Left lung (tissue), 10 donors: ENCODE measurements around the gene CHRNB4. TPM values are rescaled to one million over a fixed set of nuclear protein-coding genes. Genes with fewer than 3 reads are reported as not detected.

ENCODE experiments used
- ATAC-seq: fragments of 200-7000 bp; cut with Tn5 transposase; one replicate; pipeline ENCODE4 v1.9.1; 2020; ENCODE audit warnings: moderate library complexity
- DNase-seq, 4 donors: peaks; one replicate each; pipeline ENCODE4 v3.0.0-alpha.2; 2013 to 2020
- H3K27ac ChIP-seq, 2 donors: fragments of 200-600 bp; sonication (generic) in 1 of 2; one replicate each; pipeline versions ENCODE4 v1.5.0 to v1.8.0; 2020 to 2021
- H3K27me3 ChIP-seq, 2 donors: fragments of 200-600 bp; sonication (generic) in 1 of 2; one replicate each; pipeline versions ENCODE4 v1.5.0 to v1.8.0; 2020 to 2021
- H3K36me3 ChIP-seq, 2 donors: fragments of 200-600 bp; sonication (generic) in 1 of 2; one replicate each; pipeline versions ENCODE4 v1.5.0 to v1.8.0; 2020 to 2021
- H3K4me1 ChIP-seq, 2 donors: fragments of 200-600 bp; one replicate each; pipeline ENCODE4 v1.8.0; 2021
- H3K4me3 ChIP-seq, 2 donors: fragments of 200-600 bp; sonication (generic) in 1 of 2; one replicate each; pipeline versions ENCODE4 v1.5.0 to v1.8.0; 2020 to 2021; ENCODE audit warnings: mild to moderate bottlenecking in 1 of 2
- H3K9me3 ChIP-seq, 2 donors: fragments of 200-600 bp; sonication (generic) in 1 of 2; one replicate each; pipeline versions ENCODE4 v1.5.0 to v1.8.0; 2020 to 2021
- intact Hi-C, 2 donors: fragments of 100-400 bp; cut with DNase I; formaldehyde crosslinking; loops; one replicate each; pipeline versions ENCODE4 v1.11.2 to v1.14.2; 2022
- polyA plus RNA-seq, 6 donors: library from polyadenylated mRNA; unstranded; fragments of 120-200 nt; gene quantifications; one replicate each; pipeline ENCODE4 v1.2.1, GENCODE V29; 2013; ENCODE audit not compliant: insufficient read length in 6 of 6
- total RNA-seq, 2 donors: library from RNA; stranded (reverse); fragmentation: NEBNext Ultra II Directional; extraction: Animal tissue kit (Norgen Biotek cat#: 25700); gene quantifications; one replicate each; pipeline ENCODE4 v1.2.1, GENCODE V29; 2021
- TF ChIP-seq, protein P1 (sequence below), 2 donors: fragments of 200-600 bp; sonication (generic) in 1 of 2; IDR thresholded peaks; one replicate each; pipeline versions ENCODE4 v1.5.0 to v1.8.0; 2021; ENCODE audit warnings: antibody characterized with exemption in 2 of 2
- donor health status: DM: no; HTN: yes; CAD: no.
- donor health status: DM: no; HTN: no; CAD: no.

CHRNB4 gene
- total and polyA plus RNA-seq, 8 donors = 0.24 to 0.40 (median 0.30) TPM; not detected in 2

GRCh38 chr15:78673917-78674444 lies 33.0 kb upstream of the CHRNB4 start:
- TF ChIP-seq, protein P1, sequence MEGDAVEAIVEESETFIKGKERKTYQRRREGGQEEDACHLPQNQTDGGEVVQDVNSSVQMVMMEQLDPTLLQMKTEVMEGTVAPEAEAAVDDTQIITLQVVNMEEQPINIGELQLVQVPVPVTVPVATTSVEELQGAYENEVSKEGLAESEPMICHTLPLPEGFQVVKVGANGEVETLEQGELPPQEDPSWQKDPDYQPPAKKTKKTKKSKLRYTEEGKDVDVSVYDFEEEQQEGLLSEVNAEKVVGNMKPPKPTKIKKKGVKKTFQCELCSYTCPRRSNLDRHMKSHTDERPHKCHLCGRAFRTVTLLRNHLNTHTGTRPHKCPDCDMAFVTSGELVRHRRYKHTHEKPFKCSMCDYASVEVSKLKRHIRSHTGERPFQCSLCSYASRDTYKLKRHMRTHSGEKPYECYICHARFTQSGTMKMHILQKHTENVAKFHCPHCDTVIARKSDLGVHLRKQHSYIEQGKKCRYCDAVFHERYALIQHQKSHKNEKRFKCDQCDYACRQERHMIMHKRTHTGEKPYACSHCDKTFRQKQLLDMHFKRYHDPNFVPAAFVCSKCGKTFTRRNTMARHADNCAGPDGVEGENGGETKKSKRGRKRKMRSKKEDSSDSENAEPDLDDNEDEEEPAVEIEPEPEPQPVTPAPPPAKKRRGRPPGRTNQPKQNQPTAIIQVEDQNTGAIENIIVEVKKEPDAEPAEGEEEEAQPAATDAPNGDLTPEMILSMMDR (IDR thresholded peaks at IDR 0.05) = no peak
- no peaks in the 10 kb centered on the region for H3K4me1 ChIP-seq
- ATAC-seq = no peak
- no peak overlapping the region for H3K4me3 ChIP-seq
- H3K27ac ChIP-seq = no peak overlapping the region
- H3K9me3 ChIP-seq = no peaks in the 10 kb centered on the region
- intact Hi-C loops = no loop called here
- H3K36me3 ChIP-seq = no peaks in the 10 kb centered on the region
- no peaks in the 10 kb centered on the region for H3K27me3 ChIP-seq
- DNase-seq = no peak

DNA sequence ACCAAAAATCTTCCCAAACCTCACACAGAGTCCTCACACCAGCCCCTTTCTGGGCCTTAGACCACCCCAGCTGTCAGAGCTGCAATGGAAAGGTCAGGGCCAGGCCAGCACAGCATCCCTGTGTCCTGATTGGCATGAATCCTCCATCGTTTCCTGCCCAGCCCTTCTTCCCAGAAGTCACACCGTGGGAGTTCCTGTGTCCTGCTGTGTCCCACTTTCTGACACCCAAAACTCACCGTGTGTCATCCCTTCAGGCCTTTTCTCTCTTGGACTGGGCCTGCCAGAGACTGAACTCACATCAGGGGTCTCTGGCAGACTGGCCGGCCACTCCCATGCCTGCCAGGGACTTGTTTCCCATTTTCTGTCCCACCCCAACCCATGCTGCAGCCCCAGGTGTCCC lies 32.5 kb upstream of the CHRNB4 start:
- Histone ChIP-seq H3K27me3 (no peaks in the 10 kb centered on the region), H3K4me3 (no peak overlapping the region), H3K27ac (no peak overlapping the region), H3K4me1 (no peaks in the 10 kb centered on the region), H3K9me3 (no peaks in the 10 kb centered on the region), H3K36me3 (no peaks in the 10 kb centered on the region)
- TF ChIP-seq, protein P1 (IDR thresholded peaks at IDR 0.05) = no peak
- intact Hi-C loops = no loop called here
- ATAC-seq = no peak
- no peak for DNase-seq

- Histone ChIP-seq H3K9me3 (no peaks in the 10 kb centered on the region), H3K27ac (no peak overlapping the region), H3K27me3 (no peaks in the 10 kb centered on the region), H3K4me1 (no peaks in the 10 kb centered on the region), H3K4me3 (no peak overlapping the region), H3K36me3 (no peaks in the 10 kb centered on the region)
- intact Hi-C loops = no loop called here
- ATAC-seq = no peak
- DNase-seq = no peak
- TF ChIP-seq, protein P1 (IDR thresholded peaks at IDR 0.05) = no peak
Measured at GRCh38 chr15:78672285-78673014, 31.4 kb upstream of the CHRNB4 start.

DNA sequence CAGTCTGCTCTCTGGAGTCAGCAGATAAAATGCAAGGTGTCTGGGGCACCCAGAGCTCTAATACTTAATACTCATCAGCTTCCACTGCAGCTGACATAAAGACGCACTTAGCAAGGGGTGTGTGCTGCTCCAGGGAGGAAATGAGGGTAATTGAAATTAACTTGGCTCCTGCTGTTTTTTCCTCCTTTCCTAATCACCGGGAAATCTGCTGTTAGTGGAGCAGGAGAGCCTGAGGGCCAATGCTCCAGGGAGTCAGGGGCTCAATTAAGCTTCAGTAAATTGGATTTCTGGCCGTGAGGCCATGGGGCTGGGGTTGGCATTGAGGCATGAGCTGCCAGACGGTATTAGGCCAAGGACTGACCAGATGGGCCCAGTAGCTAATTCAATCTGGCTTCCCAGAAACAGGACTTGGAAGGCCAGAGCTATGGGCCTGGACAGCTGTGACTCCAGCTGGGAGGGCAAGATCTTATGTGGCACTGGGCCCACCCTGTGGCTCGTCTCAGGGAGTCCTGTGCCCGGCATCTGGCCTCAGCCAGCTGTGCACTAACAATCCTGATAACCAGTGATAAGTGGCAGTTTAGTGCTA lies 30.7 kb upstream of the CHRNB4 start:
- DNase-seq (no peak), ATAC-seq (no peak)
- intact Hi-C loops = no loop called here
- Histone ChIP-seq H3K4me3 (no peak overlapping the region), H3K27me3 (no peaks in the 10 kb centered on the region), H3K4me1 (no peaks in the 10 kb centered on the region), H3K36me3 (no peaks in the 10 kb centered on the region), H3K27ac (no peak overlapping the region), H3K9me3 (no peaks in the 10 kb centered on the region)
- TF ChIP-seq, protein P1 (IDR thresholded peaks at IDR 0.05) = no peak

DNA sequence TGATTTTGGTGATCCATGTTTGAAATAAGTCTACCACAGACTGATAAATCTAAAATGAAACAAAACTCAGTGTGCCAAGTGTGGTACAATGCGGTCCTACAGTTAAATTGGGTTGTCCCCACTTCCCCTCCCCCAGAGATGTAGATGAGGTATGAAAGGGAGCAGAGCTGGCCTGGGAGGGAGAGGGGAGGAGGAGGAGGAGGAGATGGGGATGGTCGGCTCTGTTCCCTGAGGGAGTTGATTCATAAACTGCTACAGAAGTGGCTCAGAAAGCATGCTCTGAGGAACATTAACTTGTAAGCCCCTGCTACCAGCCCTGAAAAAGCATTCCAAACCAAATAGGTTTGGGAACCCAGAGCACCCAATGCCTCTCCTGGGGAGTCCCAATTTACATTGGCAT lies 28.0 kb upstream of the CHRNB4 start:
- Histone ChIP-seq H3K4me1 (no peaks in the 10 kb centered on the region), H3K27me3 (no peaks in the 10 kb centered on the region), H3K36me3 (no peaks in the 10 kb centered on the region), H3K4me3 (no peak overlapping the region), H3K9me3 (no peaks in the 10 kb centered on the region), H3K27ac (no peak overlapping the region)
- ATAC-seq (no peak), DNase-seq (no peak)
- intact Hi-C loops = no loop called here
- TF ChIP-seq, protein P1 (IDR thresholded peaks at IDR 0.05) = no peak
